Neural cell (in vitro differentiated cells): Measurements from ENCODE around the gene CBFA2T2.

Experiments
- CTCF ChIP-seq: fragments of 450-650 bp; IDR thresholded peaks from 2 replicates; pipeline ENCODE4 v1.5.1; 2014; ENCODE audit warnings: antibody characterized with exemption, mild to moderate bottlenecking, moderate library complexity; ENCODE audit not compliant: poor library complexity, severe bottlenecking
- EP300 ChIP-seq: fragments of 450-650 bp; conservative IDR thresholded peaks from 2 replicates; pipeline ENCODE4 v1.6.1; 2014; ENCODE audit warnings: antibody characterized with exemption, mild to moderate bottlenecking, moderate library complexity; ENCODE audit not compliant: poor library complexity, severe bottlenecking
- EZH2 ChIP-seq: fragments of 200-600, 300-800 bp; shearing (Covaris generic), sonication (generic); IDR thresholded peaks from 2 replicates; pipeline ENCODE4 v1.6.1; 2014; ENCODE audit warnings: antibody characterized with exemption, low read length, borderline replicate concordance, mild to moderate bottlenecking; ENCODE audit not compliant: insufficient read depth, poor library complexity, severe bottlenecking
- MXI1 ChIP-seq: fragments of 450-650 bp; conservative IDR thresholded peaks from 2 replicates; pipeline ENCODE4 v1.6.1; 2014; ENCODE audit warnings: antibody characterized with exemption, mild to moderate bottlenecking; ENCODE audit not compliant: poor library complexity, severe bottlenecking
- POLR2AphosphoS5 ChIP-seq: IDR thresholded peaks from 2 replicates; pipeline ENCODE4 v1.6.1; 2012
- RAD21 ChIP-seq: fragments of 450-650 bp; conservative IDR thresholded peaks from 2 replicates; pipeline ENCODE4 v1.6.1; 2014; ENCODE audit warnings: antibody characterized with exemption, mild to moderate bottlenecking, moderate library complexity
- REST ChIP-seq: IDR thresholded peaks from 2 replicates; pipeline ENCODE4 v1.6.1; 2012; ENCODE audit warnings: borderline replicate concordance
- SMC3 ChIP-seq: fragments of 450-650 bp; conservative IDR thresholded peaks from 2 replicates; pipeline ENCODE4 v1.6.1; 2014; ENCODE audit warnings: antibody characterized with exemption, mild to moderate bottlenecking, moderate library complexity; ENCODE audit not compliant: poor library complexity
- TAF1 ChIP-seq: IDR thresholded peaks from 2 replicates; pipeline ENCODE4 v1.6.1; 2012; ENCODE audit warnings: low read depth

- TF ChIP-seq CTCF (no peak), TAF1 (no peak), POLR2AphosphoS5 (no peak), SMC3 (no peak), REST (no peak), EP300 (no peak), EZH2 (no peak), RAD21 (no peak), MXI1 (no peak)
These were observed 161.7 kb downstream of the CBFA2T2 start for GRCh38 chr20:33651562-33652048.
